CD14-positive monocyte (primary cell): ENCODE data around the gene CNTN5. TPM values are rescaled to one million over a fixed set of nuclear protein-coding genes. Genes with fewer than 3 reads are reported as not detected.

Source experiments
- DNase-seq, 3 donors: peaks; one replicate each; pipeline ENCODE4 v3.0.0-alpha.2; 2011 to 2022
- H2AFZ ChIP-seq: 2 replicates; pipeline ENCODE4 v1.6.0; 2012; ENCODE audit warnings: mild to moderate bottlenecking, low read depth, low read length, inconsistent platforms; ENCODE audit not compliant: insufficient read depth, poor library complexity, severe bottlenecking
- H3K27ac ChIP-seq, 2 donors: 1 replicate in 1 of 2; 2 replicates in 1 of 2; pipeline ENCODE4 v1.5.1; 2012 to 2013; ENCODE audit warnings: low read length in 2 of 2, control low read depth in 1 of 2, inconsistent platforms in 1 of 2, low read depth in 1 of 2, mild to moderate bottlenecking in 1 of 2
- H3K27me3 ChIP-seq, 2 donors: one replicate each; pipeline versions ENCODE4 v1.6.0 to v1.6.1; 2011 to 2013; ENCODE audit warnings: low read length in 2 of 2; ENCODE audit not compliant: control insufficient read depth in 2 of 2, insufficient read depth in 2 of 2
- H3K36me3 ChIP-seq, 2 donors: replicated peaks in 1 of 2; 1 replicate in 1 of 2; 2 replicates in 1 of 2; pipeline versions ENCODE4 v1.5.1 to v1.6.1; 2012 to 2013; ENCODE audit warnings: low read length in 2 of 2, control low read depth in 1 of 2, inconsistent platforms in 1 of 2, mild to moderate bottlenecking in 1 of 2; ENCODE audit not compliant: insufficient read depth in 2 of 2, control insufficient read depth in 1 of 2
- H3K4me1 ChIP-seq, 2 donors: 1 replicate in 1 of 2; 2 replicates in 1 of 2; pipeline versions ENCODE4 v1.5.1 to v1.6.1; 2012 to 2013; ENCODE audit warnings: low read length in 2 of 2, control low read depth in 1 of 2, inconsistent platforms in 1 of 2, mild to moderate bottlenecking in 1 of 2, moderate library complexity in 1 of 2; ENCODE audit not compliant: insufficient read depth in 2 of 2, control insufficient read depth in 1 of 2
- H3K4me2 ChIP-seq: replicated peaks from 2 replicates; pipeline ENCODE3; 2012; ENCODE audit warnings: low read length, moderate library complexity, mild to moderate bottlenecking; ENCODE audit not compliant: poor library complexity, severe bottlenecking; ENCODE audit errors: extremely low read depth
- H3K4me3 ChIP-seq, 3 experiments: fragments of 200-600 bp in 1 of 3; sonication (generic) in 1 of 3; replicated peaks in 1 of 3; 1 replicate in 2 of 3; 2 replicates in 1 of 3; pipeline ENCODE4 v1.5.1; 2011 to 2013; ENCODE audit warnings: low read length in 3 of 3, mild to moderate bottlenecking in 3 of 3, control low read depth in 2 of 3, low read depth in 2 of 3, inconsistent platforms in 1 of 3, moderate library complexity in 1 of 3
- H3K79me2 ChIP-seq: 2 replicates; pipeline ENCODE4 v1.6.0; 2012; ENCODE audit warnings: mild to moderate bottlenecking, control low read depth, inconsistent platforms, low read length, moderate library complexity; ENCODE audit not compliant: insufficient read depth
- H3K9ac ChIP-seq: 2 replicates; pipeline ENCODE4 v1.6.0; 2017; ENCODE audit warnings: low read length, mild to moderate bottlenecking; ENCODE audit not compliant: insufficient read depth, poor library complexity, severe bottlenecking
- H3K9me3 ChIP-seq, 2 donors: replicated peaks in 1 of 2; 1 replicate in 1 of 2; 2 replicates in 1 of 2; pipeline versions ENCODE4 v1.5.1 to v1.6.1; 2012 to 2013; ENCODE audit warnings: low read length in 2 of 2, control low read depth in 1 of 2; ENCODE audit not compliant: control insufficient read depth in 1 of 2, insufficient read depth in 1 of 2
- H4K20me1 ChIP-seq: 2 replicates; pipeline ENCODE4 v1.6.0; 2012; ENCODE audit warnings: mild to moderate bottlenecking, low read length, control low read depth, moderate library complexity; ENCODE audit not compliant: insufficient read depth
- H3K27ac Mint-ChIP-seq, 7 donors: one replicate each; pipeline ENCODE4 v1.8.0; 2020; ENCODE audit warnings: mild to moderate bottlenecking in 7 of 7, mixed read lengths in 7 of 7, moderate library complexity in 6 of 7, inconsistent platforms in 2 of 7
- H3K27me3 Mint-ChIP-seq, 3 donors: one replicate each; pipeline ENCODE4 v1.8.0; 2021 to 2022; ENCODE audit warnings: low read depth in 3 of 3, mild to moderate bottlenecking in 3 of 3, mixed read lengths in 3 of 3, moderate library complexity in 3 of 3, inconsistent platforms in 1 of 3
- H3K36me3 Mint-ChIP-seq, 2 donors: one replicate each; pipeline ENCODE4 v1.8.0; 2020; ENCODE audit warnings: mixed read lengths in 2 of 2, inconsistent platforms in 1 of 2, mild to moderate bottlenecking in 1 of 2
- H3K4me1 Mint-ChIP-seq: one replicate; pipeline ENCODE4 v1.8.0; 2020; ENCODE audit warnings: mild to moderate bottlenecking, mixed read lengths
- H3K4me3 Mint-ChIP-seq, 2 donors: one replicate each; pipeline ENCODE4 v1.8.0; 2020; ENCODE audit warnings: mild to moderate bottlenecking in 2 of 2, mixed read lengths in 2 of 2, moderate library complexity in 1 of 2
- H3K9me3 Mint-ChIP-seq, 7 donors: one replicate each; pipeline ENCODE4 v1.8.0; 2020 to 2022; ENCODE audit warnings: mixed read lengths in 7 of 7, mild to moderate bottlenecking in 6 of 7, moderate library complexity in 6 of 7, inconsistent platforms in 2 of 7
- WGBS: methylation state at CpG from one replicate; pipeline ENCODE4 v1.1.5; 2013; ENCODE audit warnings: missing lambda C conversion rate; ENCODE audit not compliant: insufficient coverage; 5-methylcytosine and 5-hydroxymethylcytosine counted together
- intact Hi-C, 2 donors: fragments of 100-400 bp; cut with micrococcal nuclease; formaldehyde crosslinking; loops; one replicate each; pipeline versions ENCODE4 v1.15.0 to v1.15.1; 2023
- polyA plus RNA-seq, 3 donors: library from polyadenylated mRNA; depleted of rRNA in 1 of 3; unstranded in 2 of 3; stranded (reverse) in 1 of 3; fragments of 300-500 nt in 2 of 3; fragments of >200 nt in 1 of 3; fragmentation: Illumina TruSeq in 2 of 3; gene quantifications; 1 replicate in 2 of 3; 2 replicates in 1 of 3; pipeline ENCODE4 v1.2.3, GENCODE V29; 2012 to 2021
- TF ChIP-seq, protein P1 (sequence below): fragments of 200-600 bp; IDR thresholded peaks from one replicate; pipeline ENCODE4 v1.8.0; 2022; ENCODE audit warnings: antibody characterized with exemption, mild to moderate bottlenecking

Gene CNTN5
- polyA plus RNA-seq, 3 donors, result not detected

DNA sequence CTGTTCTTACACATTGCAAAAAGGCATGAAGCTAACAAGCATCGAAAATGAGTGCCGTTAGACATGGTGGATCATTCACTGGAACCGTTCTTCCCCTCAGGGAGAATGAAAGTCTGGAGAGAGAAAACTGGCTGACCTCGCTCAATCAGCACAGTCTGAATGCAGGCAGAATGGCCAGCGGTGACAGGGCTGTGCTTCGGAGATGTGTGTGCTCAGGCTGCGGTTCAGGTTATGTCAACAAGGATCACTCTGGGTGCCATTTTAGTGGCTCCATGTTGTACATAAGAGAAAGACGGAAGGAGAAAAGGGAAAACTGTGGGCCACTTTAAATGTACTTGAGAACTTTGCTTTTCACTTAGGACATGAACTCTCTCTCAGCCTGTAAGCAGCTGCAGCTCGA, 916.6 kb downstream of the CNTN5 start:
- Mint-ChIP-seq H3K36me3 (no peaks in the 10 kb centered on the region), H3K9me3 (peaks cover 0 to 4% (median 2%) of the 10 kb centered on the region in 7 donors), H3K27ac (no peak overlapping the region), H3K27me3 (no peaks in the 10 kb centered on the region), H3K4me3 (no peak overlapping the region), H3K4me1 (no peaks in the 10 kb centered on the region)
- no peaks in the 10 kb centered on the region for H3K36me3 ChIP-seq
- no peak for DNase-seq
- no peak overlapping the region for H3K4me3 ChIP-seq
- no peak overlapping the region for H2AFZ ChIP-seq
- H3K4me2 ChIP-seq, result no peak overlapping the region
- H3K79me2 ChIP-seq, result no peaks in the 10 kb centered on the region
- no peak overlapping the region for H3K9ac ChIP-seq
- peaks cover 0 to 6% of the 10 kb centered on the region in 2 donors for H3K9me3 ChIP-seq
- intact Hi-C loops, result no loop called here
- no peaks in the 10 kb centered on the region for H3K4me1 ChIP-seq
- no peak overlapping the region for H3K27ac ChIP-seq
- WGBS, result 89% methylated on average over 8 of the region's 9 CpGs
- TF ChIP-seq, protein P1, sequence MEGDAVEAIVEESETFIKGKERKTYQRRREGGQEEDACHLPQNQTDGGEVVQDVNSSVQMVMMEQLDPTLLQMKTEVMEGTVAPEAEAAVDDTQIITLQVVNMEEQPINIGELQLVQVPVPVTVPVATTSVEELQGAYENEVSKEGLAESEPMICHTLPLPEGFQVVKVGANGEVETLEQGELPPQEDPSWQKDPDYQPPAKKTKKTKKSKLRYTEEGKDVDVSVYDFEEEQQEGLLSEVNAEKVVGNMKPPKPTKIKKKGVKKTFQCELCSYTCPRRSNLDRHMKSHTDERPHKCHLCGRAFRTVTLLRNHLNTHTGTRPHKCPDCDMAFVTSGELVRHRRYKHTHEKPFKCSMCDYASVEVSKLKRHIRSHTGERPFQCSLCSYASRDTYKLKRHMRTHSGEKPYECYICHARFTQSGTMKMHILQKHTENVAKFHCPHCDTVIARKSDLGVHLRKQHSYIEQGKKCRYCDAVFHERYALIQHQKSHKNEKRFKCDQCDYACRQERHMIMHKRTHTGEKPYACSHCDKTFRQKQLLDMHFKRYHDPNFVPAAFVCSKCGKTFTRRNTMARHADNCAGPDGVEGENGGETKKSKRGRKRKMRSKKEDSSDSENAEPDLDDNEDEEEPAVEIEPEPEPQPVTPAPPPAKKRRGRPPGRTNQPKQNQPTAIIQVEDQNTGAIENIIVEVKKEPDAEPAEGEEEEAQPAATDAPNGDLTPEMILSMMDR, result no peak
- H3K27me3 ChIP-seq, result no peaks in the 10 kb centered on the region
- no peaks in the 10 kb centered on the region for H4K20me1 ChIP-seq

DNA sequence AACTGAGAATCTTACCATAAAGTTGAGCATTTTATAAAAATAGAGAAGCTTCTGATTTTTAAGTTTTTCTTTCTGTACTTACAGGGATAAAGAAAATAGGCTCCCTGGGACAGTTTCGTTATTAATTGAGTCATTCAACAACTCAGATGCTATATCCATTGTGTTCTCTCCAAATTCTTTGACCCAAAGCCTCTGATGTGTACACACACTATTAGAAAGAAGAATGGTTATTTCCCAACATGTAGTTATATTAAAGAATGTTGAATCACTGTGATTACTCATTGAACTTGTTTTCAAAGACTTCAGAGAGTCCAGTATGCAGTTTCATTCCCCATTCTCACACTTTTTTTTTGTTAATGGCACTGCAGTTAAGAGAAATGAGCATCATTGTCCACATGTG, 932.1 kb downstream of the CNTN5 start:
- Histone ChIP-seq H3K27ac (no peak overlapping the region), H3K79me2 (no peaks in the 10 kb centered on the region), H3K27me3 (no peaks in the 10 kb centered on the region), H3K9ac (no peak overlapping the region), H3K36me3 (no peaks in the 10 kb centered on the region), H2AFZ (no peak overlapping the region), H3K4me3 (no peak overlapping the region), H3K4me1 (no peaks in the 10 kb centered on the region), H3K9me3 (peaks cover 0 to 4% of the 10 kb centered on the region in 2 donors), H4K20me1 (no peaks in the 10 kb centered on the region), H3K4me2 (no peak overlapping the region)
- WGBS, result no CpG with 5 or more reads among the region's 1 CpG
- no peaks in the 10 kb centered on the region for H3K4me1 Mint-ChIP-seq
- H3K36me3 Mint-ChIP-seq, result no peaks in the 10 kb centered on the region
- intact Hi-C loops, result no loop called here
- DNase-seq, result no peak
- H3K9me3 Mint-ChIP-seq, result peaks cover 0 to 5% (median 2%) of the 10 kb centered on the region in 7 donors
- H3K27ac Mint-ChIP-seq, result no peak overlapping the region
- H3K27me3 Mint-ChIP-seq, result no peaks in the 10 kb centered on the region
- TF ChIP-seq, protein P1, result no peak
- H3K4me3 Mint-ChIP-seq, result no peak overlapping the region
